Tibial artery (tissue), 4 donors: Measurements from ENCODE around the gene STK4.
"Not testable (repeated sequence)": the region's sequence is repeated elsewhere in the genome, so short reads cannot be mapped to it uniquely, and the experiment has no call there.

Experiments
- DNase-seq, 2 donors: peaks; one replicate each; pipeline ENCODE4 v3.0.0-alpha.2; 2019
- H3K27ac ChIP-seq, 2 donors: fragments of 200-600 bp; sonication (generic) in 1 of 2; 1 replicate in 1 of 2; 2 replicates in 1 of 2; pipeline ENCODE4 v1.5.1; 2018 to 2019; ENCODE audit warnings: mild to moderate bottlenecking in 1 of 2
- H3K27me3 ChIP-seq, 2 donors: fragments of 200-600 bp; sonication (generic) in 1 of 2; one replicate each; pipeline versions ENCODE4 v1.5.1 to v1.6.0; 2016 to 2019
- H3K36me3 ChIP-seq, 3 donors: fragments of 200-600 bp; sonication (generic) in 2 of 3; one replicate each; pipeline ENCODE4 v1.5.1; 2016 to 2019; ENCODE audit warnings: mild to moderate bottlenecking in 2 of 3
- H3K4me1 ChIP-seq, 4 donors: fragments of 200-600 bp; sonication (generic) in 2 of 4; 1 replicate in 3 of 4; 2 replicates in 1 of 4; pipeline ENCODE4 v1.5.1; 2016 to 2019
- H3K4me3 ChIP-seq, 2 donors: fragments of 200-600 bp; sonication (generic) in 1 of 2; 1 replicate in 1 of 2; 2 replicates in 1 of 2; pipeline ENCODE4 v1.5.1; 2018 to 2019; ENCODE audit warnings: mild to moderate bottlenecking in 2 of 2
- H3K9me3 ChIP-seq, 3 donors: fragments of 200-600 bp; sonication (generic) in 1 of 3; one replicate each; pipeline ENCODE4 v1.5.1; 2016 to 2019
- intact Hi-C: fragments of 100-400 bp; cut with DNase I; formaldehyde crosslinking; loops from one replicate; pipeline ENCODE4 v1.15.0; 2023; ENCODE audit warnings: low total_unique reads
- TF ChIP-seq, protein P1 (sequence below), 2 experiments: fragments of 200-600 bp in 1 of 2; fragments of 450-650 bp in 1 of 2; IDR thresholded peaks; one replicate each; pipeline ENCODE4 v1.5.1; 2017 to 2019; ENCODE audit warnings: antibody characterized with exemption in 2 of 2, mild to moderate bottlenecking in 1 of 2, moderate library complexity in 1 of 2

The STK4 gene

DNA sequence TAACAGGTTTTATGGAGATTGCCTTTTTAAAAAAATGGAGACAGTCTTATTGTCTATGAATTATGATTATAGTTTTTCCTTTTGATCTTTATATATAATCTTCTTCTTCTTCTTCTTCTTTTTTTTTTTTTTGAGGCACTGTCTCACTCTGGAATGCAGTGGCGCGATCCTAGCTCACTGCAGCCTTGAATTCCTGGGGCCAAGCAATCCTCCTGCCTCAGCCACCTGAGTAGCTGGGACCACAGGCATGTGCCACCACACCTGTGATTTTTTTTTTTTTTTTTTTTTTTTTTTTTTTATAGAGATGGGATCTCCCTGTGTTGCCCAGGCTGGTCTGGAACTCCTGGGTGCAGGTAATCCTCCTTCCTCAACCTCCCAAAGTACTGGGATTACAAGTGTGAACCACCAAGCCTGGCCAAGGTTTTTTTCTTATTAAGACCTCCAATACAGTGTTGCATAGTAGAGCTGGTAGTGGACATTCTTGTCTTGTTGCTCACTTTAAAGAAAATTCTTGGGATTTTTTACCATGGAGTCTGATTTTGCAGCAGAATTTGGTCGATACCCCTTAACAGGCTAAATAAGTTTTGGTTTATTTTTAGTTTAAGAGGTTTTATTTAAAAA, 46.5 kb downstream of the STK4 start:
- H3K27me3 ChIP-seq = no peaks in the 10 kb centered on the region
- peaks cover 4 to 17% (median 7%) of the 10 kb centered on the region in 3 donors for H3K36me3 ChIP-seq
- H3K4me1 ChIP-seq = peaks cover 0 to 15% (median 4%) of the 10 kb centered on the region in 4 donors
- H3K27ac ChIP-seq = no peak overlapping the region
- DNase-seq = no peak
- H3K9me3 ChIP-seq = no peaks in the 10 kb centered on the region
- TF ChIP-seq, protein P1, sequence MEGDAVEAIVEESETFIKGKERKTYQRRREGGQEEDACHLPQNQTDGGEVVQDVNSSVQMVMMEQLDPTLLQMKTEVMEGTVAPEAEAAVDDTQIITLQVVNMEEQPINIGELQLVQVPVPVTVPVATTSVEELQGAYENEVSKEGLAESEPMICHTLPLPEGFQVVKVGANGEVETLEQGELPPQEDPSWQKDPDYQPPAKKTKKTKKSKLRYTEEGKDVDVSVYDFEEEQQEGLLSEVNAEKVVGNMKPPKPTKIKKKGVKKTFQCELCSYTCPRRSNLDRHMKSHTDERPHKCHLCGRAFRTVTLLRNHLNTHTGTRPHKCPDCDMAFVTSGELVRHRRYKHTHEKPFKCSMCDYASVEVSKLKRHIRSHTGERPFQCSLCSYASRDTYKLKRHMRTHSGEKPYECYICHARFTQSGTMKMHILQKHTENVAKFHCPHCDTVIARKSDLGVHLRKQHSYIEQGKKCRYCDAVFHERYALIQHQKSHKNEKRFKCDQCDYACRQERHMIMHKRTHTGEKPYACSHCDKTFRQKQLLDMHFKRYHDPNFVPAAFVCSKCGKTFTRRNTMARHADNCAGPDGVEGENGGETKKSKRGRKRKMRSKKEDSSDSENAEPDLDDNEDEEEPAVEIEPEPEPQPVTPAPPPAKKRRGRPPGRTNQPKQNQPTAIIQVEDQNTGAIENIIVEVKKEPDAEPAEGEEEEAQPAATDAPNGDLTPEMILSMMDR (IDR thresholded peaks at IDR 0.05) = no peak
- H3K4me3 ChIP-seq = no peak overlapping the region
- intact Hi-C loops = no loop called here

DNA sequence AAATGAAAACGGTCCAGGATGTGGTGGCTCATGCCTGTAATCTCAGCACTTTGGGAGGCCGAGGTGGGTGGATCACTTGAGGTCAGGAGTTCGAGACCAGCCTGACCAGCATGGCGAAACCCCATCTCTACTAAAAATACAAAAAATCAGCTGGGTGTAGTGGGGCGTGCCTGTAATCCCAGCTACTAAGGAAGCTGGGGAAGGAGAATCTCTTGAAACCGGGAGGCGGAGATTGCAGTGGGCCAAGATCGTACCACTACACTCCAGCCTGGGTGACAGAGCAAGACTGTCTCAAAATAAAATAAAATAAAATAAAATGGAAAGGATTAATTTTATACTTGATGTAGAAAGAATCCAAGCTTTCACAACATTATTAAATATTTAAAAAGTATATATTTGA, 47.8 kb downstream of the STK4 start:
- H3K4me3 ChIP-seq, intact Hi-C loops, H3K27ac ChIP-seq, H3K36me3 ChIP-seq, H3K27me3 ChIP-seq, H3K9me3 ChIP-seq, DNase-seq: not testable (repeated sequence)
- peaks cover 0 to 15% (median 7%) of the 10 kb centered on the region in 4 donors for H3K4me1 ChIP-seq

- Histone ChIP-seq H3K9me3 (no peaks in the 10 kb centered on the region), H3K4me3 (no peak overlapping the region), H3K27ac (no peak overlapping the region), H3K36me3 (peaks cover 0 to 8% (median 0%) of the 10 kb centered on the region in 3 donors), H3K4me1 (peaks cover 0 to 15% (median 7%) of the 10 kb centered on the region in 4 donors), H3K27me3 (no peaks in the 10 kb centered on the region)
- TF ChIP-seq, protein P1 (IDR thresholded peaks at IDR 0.05) = no peak
- intact Hi-C loops = no loop called here
- no peak for DNase-seq
Measured at GRCh38 chr20:45014671-45015415, 48.5 kb downstream of the STK4 start.

DNA sequence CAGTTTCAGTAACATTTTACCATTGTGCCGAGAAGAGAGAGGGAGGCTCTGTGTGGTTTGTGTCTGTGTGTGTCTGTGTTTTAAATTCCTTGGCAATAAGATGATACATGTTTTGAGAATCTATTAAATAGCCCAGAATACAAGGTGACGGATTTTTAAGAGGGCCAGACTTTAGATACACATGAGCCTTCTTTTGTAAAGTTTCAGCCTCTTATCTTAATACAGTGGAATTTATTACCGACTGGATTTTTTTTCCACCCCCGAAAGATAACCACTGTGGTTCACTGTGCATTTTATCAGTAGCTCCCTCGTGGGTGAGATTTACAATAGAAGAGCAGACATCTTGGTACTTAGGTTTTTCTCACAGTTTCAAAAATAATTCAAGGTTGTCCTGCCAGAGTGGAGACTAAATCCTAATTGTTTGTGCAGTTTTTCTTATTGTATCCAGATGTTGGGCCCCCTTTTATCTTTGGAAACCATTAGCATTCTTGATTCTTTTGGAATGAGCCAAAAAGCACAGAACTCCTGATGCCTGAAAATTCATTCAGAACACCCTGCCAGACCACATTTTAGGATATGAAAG, 49.9 kb downstream of the STK4 start:
- Histone ChIP-seq H3K9me3 (no peaks in the 10 kb centered on the region), H3K27me3 (no peaks in the 10 kb centered on the region), H3K4me3 (no peak overlapping the region), H3K4me1 (peaks cover 0 to 8% (median 4%) of the 10 kb centered on the region in 4 donors), H3K36me3 (peaks cover 0 to 4% (median 0%) of the 10 kb centered on the region in 3 donors), H3K27ac (no peak overlapping the region)
- TF ChIP-seq, protein P1 (IDR thresholded peaks at IDR 0.05) = no peak
- no peak for DNase-seq
- intact Hi-C loops = no loop called here

- TF ChIP-seq, protein P1 (IDR thresholded peaks at IDR 0.05) = no peak
- Histone ChIP-seq H3K4me3 (no peak overlapping the region), H3K36me3 (peaks cover 0 to 4% (median 0%) of the 10 kb centered on the region in 3 donors), H3K27me3 (no peaks in the 10 kb centered on the region), H3K4me1 (peaks cover 0 to 14% (median 3%) of the 10 kb centered on the region in 4 donors), H3K9me3 (no peaks in the 10 kb centered on the region), H3K27ac (no peak overlapping the region)
- intact Hi-C loops = no loop called here
- no peak for DNase-seq
Measured at GRCh38 chr20:45017281-45017680, 51.0 kb downstream of the STK4 start.

- Histone ChIP-seq H3K9me3 (no peaks in the 10 kb centered on the region), H3K4me3 (no peak overlapping the region), H3K27ac (no peak overlapping the region), H3K4me1 (peaks cover 0 to 14% (median 3%) of the 10 kb centered on the region in 4 donors), H3K27me3 (no peaks in the 10 kb centered on the region), H3K36me3 (peaks cover 0 to 5% (median 0%) of the 10 kb centered on the region in 3 donors)
- DNase-seq = no peak
- intact Hi-C loops = no loop called here
- TF ChIP-seq, protein P1 (IDR thresholded peaks at IDR 0.05) = no peak
Measured at GRCh38 chr20:45017857-45018256, 51.5 kb downstream of the STK4 start.
